Kidney epithelial cell (primary cell): Measurements from ENCODE around the gene PAXX. TPM values are rescaled to one million over a fixed set of nuclear protein-coding genes. Genes with fewer than 3 reads are reported as not detected.

Source experiments
- DNase-seq: peaks from one replicate; pipeline ENCODE4 v3.0.0-alpha.2; 2010; ENCODE audit warnings: low read depth
- H3K27me3 ChIP-seq: 2 replicates; pipeline ENCODE4 v1.6.0; 2011; ENCODE audit warnings: low read length; ENCODE audit not compliant: control insufficient read depth, insufficient read depth
- H3K36me3 ChIP-seq: 2 replicates; pipeline ENCODE4 v1.5.1; 2011; ENCODE audit warnings: low read length; ENCODE audit not compliant: control insufficient read depth, insufficient read depth
- H3K4me3 ChIP-seq: 2 replicates; pipeline ENCODE4 v1.5.1; 2011; ENCODE audit warnings: low read depth, mild to moderate bottlenecking, control low read depth, low read length
- total RNA-seq: library from RNA; depleted of rRNA; stranded (reverse); fragments of >200 nt; gene quantifications from 2 replicates; pipeline ENCODE4 v1.2.3, GENCODE V29; 2015
- TF ChIP-seq, protein P1 (sequence below): IDR thresholded peaks from 2 replicates; pipeline ENCODE4 v1.5.1; 2011; ENCODE audit warnings: mild to moderate bottlenecking, moderate library complexity, low read length, control low read depth, inconsistent platforms; ENCODE audit not compliant: insufficient read depth, poor library complexity, severe bottlenecking

The PAXX gene
- total RNA-seq, 1 donor from 2014 or later = 46.8 TPM

DNA sequence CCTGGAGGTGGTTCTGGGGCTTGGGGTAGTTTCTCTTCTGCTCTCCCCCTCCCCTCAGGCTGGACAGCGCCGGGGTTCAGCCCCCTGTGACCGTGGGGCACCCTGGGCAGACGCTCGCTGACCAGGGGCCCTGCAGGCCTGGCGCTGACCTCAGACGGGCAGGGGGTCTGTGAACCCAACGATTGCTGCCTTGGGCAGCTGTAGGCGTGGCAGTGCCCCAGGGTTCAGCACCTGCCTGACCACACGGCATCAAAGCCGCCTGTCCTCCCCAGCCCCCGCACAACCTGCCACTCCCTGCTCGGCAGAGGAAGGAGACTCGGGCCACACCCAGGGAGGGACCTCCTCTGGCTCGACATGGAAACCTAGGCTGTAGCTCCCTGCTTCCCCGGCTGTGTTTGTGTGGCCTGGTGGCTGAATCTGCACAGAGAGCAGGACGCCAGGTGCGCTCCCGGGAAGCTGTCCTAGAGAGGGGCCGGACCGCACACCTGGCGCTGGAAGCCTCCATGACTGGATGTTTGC is 28.0 kb upstream of the PAXX start:
- TF ChIP-seq, protein P1, sequence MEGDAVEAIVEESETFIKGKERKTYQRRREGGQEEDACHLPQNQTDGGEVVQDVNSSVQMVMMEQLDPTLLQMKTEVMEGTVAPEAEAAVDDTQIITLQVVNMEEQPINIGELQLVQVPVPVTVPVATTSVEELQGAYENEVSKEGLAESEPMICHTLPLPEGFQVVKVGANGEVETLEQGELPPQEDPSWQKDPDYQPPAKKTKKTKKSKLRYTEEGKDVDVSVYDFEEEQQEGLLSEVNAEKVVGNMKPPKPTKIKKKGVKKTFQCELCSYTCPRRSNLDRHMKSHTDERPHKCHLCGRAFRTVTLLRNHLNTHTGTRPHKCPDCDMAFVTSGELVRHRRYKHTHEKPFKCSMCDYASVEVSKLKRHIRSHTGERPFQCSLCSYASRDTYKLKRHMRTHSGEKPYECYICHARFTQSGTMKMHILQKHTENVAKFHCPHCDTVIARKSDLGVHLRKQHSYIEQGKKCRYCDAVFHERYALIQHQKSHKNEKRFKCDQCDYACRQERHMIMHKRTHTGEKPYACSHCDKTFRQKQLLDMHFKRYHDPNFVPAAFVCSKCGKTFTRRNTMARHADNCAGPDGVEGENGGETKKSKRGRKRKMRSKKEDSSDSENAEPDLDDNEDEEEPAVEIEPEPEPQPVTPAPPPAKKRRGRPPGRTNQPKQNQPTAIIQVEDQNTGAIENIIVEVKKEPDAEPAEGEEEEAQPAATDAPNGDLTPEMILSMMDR = no peak
- Histone ChIP-seq H3K36me3 (no peaks in the 10 kb centered on the region), H3K27me3 (peaks cover 5% of the 10 kb centered on the region), H3K4me3 (no peak overlapping the region)
- no peak for DNase-seq

- TF ChIP-seq, protein P1 = no peak
These were observed 27.3 kb upstream of the PAXX start for GRCh38 chr9:136964833-136965422.

DNA sequence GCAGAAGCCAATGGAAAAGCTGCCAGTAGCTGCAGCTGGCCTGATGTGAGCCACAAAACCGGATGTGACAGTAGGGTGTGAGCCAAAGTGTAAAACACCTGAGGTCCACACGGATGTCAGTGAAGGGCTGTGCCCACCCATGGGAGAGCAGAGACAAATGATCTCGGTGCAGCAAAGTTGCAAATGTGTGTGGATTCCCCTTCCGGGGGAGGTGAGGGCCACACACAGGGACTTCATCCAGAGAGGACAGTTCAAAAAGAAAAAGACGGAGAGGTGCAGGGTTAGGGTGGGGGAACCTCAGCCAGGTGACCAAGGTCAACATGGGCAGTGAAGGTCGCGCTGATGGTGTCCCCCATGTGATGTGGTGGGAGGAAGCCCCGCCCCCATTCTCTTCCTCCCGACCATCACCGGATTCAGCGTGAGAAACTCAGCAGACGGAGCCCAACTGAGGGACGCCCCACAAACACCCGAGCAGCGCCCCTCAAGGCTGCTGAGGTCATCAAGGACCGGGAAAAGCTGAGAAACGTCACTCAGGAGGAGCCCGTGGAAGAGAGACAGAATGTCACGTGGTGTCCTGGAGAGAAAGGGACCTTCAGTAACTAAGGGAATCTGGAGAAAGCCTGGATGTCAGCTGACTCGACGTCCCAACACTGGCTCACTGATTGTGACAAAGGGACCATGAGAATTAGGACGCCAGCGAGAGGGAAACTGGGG is 26.3 kb upstream of the PAXX start:
- Histone ChIP-seq H3K36me3 (no peaks in the 10 kb centered on the region), H3K27me3 (peaks cover 7% of the 10 kb centered on the region), H3K4me3 (no peak overlapping the region)
- DNase-seq = no peak
- TF ChIP-seq, protein P1 = no peak

More at GRCh38 chr9:136964833-136965422, 27.3 kb upstream of the PAXX start:
- no peaks in the 10 kb centered on the region for H3K36me3 ChIP-seq
- no peak overlapping the region for H3K4me3 ChIP-seq
- peaks cover 5% of the 10 kb centered on the region for H3K27me3 ChIP-seq
- no peak for DNase-seq

DNA sequence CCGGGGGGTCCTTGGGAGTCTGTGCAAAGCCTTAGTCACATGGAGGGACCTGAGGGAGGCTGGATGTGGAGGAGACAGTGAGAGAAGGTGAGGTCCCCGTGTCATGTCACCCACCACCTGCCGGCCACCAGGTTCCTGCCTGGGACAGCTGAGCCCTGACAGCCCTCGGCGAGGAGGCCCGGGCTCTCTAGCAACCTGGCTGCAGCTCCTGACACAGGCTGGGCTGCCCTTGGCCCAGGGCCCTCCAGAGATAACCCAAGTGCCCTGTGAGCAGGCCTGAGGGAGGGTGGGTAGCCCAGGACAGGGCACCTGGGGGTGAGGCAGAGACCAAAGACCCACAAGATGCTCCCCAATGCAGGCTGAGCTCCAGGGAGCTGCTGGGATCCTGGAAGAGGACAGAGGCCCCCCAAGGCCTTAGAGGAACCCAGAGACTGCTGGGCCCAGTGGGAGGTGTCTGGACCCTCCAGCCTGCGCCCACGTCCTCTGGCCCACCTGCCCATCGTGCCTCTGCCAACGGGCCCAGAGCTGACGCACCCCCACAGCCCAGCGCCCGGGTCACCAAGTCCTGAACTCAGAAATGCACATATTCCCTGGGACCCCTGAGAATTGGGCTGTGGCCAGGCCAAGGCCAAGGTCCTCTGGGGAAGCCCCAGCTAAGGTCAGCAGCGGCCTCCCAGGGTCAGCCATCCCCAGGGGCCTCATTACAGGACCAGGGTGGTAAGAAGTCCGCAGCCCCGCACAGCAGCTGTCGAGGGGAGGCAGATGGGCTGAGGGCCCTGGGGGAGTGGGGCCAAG is 23.7 kb upstream of the PAXX start:
- TF ChIP-seq, protein P1 = no peak
- Histone ChIP-seq H3K4me3 (no peak overlapping the region), H3K27me3 (peaks cover 7% of the 10 kb centered on the region), H3K36me3 (no peaks in the 10 kb centered on the region)
- no peak for DNase-seq

GRCh38 chr9:136969150-136969549 is 23.1 kb upstream of the PAXX start:
- TF ChIP-seq, protein P1 = no peak
- peaks cover 7% of the 10 kb centered on the region for H3K27me3 ChIP-seq
- no peak overlapping the region for H3K4me3 ChIP-seq
- no peaks in the 10 kb centered on the region for H3K36me3 ChIP-seq
- DNase-seq = no peak
